Lower leg skin (tissue), 4 donors: Measurements from ENCODE around the gene RTP5. TPM values are rescaled to one million over a fixed set of nuclear protein-coding genes. Genes with fewer than 3 reads are reported as not detected.
A peak's percentile ranks its signal among the peaks of the same experiment; 100 is the strongest.

Source experiments
- DNase-seq, 2 donors: peaks; one replicate each; pipeline ENCODE4 v3.0.0-alpha.2; 2019; ENCODE audit warnings: low spot score in 2 of 2
- H3K4me3 ChIP-seq: fragments of 200-600 bp; sonication (generic); 2 replicates; pipeline ENCODE4 v1.5.1; 2017; ENCODE audit warnings: mild to moderate bottlenecking, low read depth; ENCODE audit not compliant: poor library complexity, severe bottlenecking
- POLR2A ChIP-seq, 2 donors: fragments of 450-650 bp; IDR thresholded peaks; one replicate each; pipeline ENCODE4 v1.6.1; 2016 to 2017; ENCODE audit warnings: antibody characterized with exemption in 2 of 2, mild to moderate bottlenecking in 1 of 2, moderate library complexity in 1 of 2
- WGBS, 2 donors: methylation state at CpG; one replicate each; pipeline ENCODE4 v1.1.5; 2018; 5-methylcytosine and 5-hydroxymethylcytosine counted together
- intact Hi-C: fragments of 100-400 bp; cut with DNase I; formaldehyde crosslinking; loops from one replicate; pipeline ENCODE4 v1.15.0; 2023; ENCODE audit warnings: low total_unique reads
- total RNA-seq, 4 donors: library from RNA; depleted of rRNA; stranded (reverse); fragments of >200 nt; gene quantifications; one replicate each; pipeline ENCODE4 v1.1.0, GENCODE V29; 2016
- TF ChIP-seq, protein P1 (sequence below), 3 donors: fragments of 450-650 bp; IDR thresholded peaks; one replicate each; pipeline ENCODE4 v1.5.1; 2016; ENCODE audit warnings: antibody characterized with exemption in 3 of 3, mild to moderate bottlenecking in 3 of 3, moderate library complexity in 2 of 3

RTP5 gene
- total RNA-seq, 4 donors from 2014 or later, result 0.10 to 0.23 TPM; not detected in 2

- TF ChIP-seq POLR2A (IDR thresholded peaks at IDR 0.05), result no peak
- TF ChIP-seq, protein P1, sequence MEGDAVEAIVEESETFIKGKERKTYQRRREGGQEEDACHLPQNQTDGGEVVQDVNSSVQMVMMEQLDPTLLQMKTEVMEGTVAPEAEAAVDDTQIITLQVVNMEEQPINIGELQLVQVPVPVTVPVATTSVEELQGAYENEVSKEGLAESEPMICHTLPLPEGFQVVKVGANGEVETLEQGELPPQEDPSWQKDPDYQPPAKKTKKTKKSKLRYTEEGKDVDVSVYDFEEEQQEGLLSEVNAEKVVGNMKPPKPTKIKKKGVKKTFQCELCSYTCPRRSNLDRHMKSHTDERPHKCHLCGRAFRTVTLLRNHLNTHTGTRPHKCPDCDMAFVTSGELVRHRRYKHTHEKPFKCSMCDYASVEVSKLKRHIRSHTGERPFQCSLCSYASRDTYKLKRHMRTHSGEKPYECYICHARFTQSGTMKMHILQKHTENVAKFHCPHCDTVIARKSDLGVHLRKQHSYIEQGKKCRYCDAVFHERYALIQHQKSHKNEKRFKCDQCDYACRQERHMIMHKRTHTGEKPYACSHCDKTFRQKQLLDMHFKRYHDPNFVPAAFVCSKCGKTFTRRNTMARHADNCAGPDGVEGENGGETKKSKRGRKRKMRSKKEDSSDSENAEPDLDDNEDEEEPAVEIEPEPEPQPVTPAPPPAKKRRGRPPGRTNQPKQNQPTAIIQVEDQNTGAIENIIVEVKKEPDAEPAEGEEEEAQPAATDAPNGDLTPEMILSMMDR (IDR thresholded peaks at IDR 0.05), result no peak
- DNase-seq, result peak in 1 of 2 donors; percentile 75
- no peak overlapping the region for H3K4me3 ChIP-seq
- intact Hi-C loops, result no loop called here
- 93 to 94% methylated on average over 12 of the region's 12 CpGs for WGBS, 2 donors
Measured at GRCh38 chr2:241909769-241910168, 40.2 kb downstream of the RTP5 start.

DNA sequence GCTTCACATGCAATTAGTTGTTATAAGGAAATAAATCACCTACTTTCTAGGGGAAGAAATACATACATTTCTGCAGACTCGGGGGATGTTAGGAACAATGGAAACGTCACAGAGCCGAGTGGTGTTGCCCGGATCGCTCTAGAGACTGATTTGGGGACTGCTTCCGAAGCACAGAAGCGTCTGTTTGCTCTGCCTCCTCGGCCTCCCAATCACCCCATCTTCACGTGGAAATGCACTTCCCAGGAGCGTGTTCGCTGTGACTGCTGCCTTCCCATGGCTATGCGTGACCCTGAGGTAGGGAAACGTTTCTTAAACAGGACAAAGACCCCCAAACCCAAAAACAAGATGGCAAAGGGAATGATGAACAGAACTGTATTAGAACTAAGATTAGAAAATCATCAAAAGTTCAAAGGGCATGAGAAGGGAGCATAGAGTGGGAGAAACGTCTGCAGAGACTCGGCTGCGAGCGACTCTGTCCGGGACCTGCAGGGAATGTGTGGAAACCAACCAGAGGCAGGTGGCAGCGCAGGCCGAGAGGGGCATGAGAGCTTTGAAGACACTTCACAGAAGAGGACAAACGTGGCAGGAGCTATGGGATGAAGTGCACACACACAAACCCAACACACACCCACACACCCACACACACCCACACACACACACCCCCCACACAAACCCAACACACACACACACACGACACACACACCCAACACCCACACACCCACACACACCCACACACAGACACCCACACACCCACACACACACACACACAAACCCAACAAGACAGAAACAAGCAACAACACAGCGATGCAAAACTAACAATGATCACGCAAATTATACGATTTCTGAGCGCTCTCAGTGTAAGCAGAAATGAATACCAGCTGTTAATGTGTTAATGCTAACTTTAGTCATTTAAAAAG, 41.3 kb downstream of the RTP5 start:
- intact Hi-C loops, result no loop called here
- WGBS, 2 donors, result 92% methylated on average over 26 of the region's 26 CpGs
- peak in 1 of 2 donors; percentile 42 for DNase-seq
- TF ChIP-seq, protein P1 (IDR thresholded peaks at IDR 0.05), result no peak
- TF ChIP-seq POLR2A (IDR thresholded peaks at IDR 0.05), result no peak
- no peak overlapping the region for H3K4me3 ChIP-seq

GRCh38 chr2:241911551-241911950, 42.0 kb downstream of the RTP5 start:
- intact Hi-C loops, result no loop called here
- WGBS, 2 donors, result 88 to 94% methylated on average over 10 of the region's 10 CpGs
- peak in 1 of 2 donors; percentile 60 for DNase-seq
- no peak overlapping the region for H3K4me3 ChIP-seq
- TF ChIP-seq, protein P1 (IDR thresholded peaks at IDR 0.05), result no peak
- no peak for TF ChIP-seq POLR2A (IDR thresholded peaks at IDR 0.05)

GRCh38 chr2:241912021-241912555, 42.6 kb downstream of the RTP5 start:
- peak in 1 of 2 donors; percentile 83 for DNase-seq
- TF ChIP-seq POLR2A (IDR thresholded peaks at IDR 0.05), result no peak
- TF ChIP-seq, protein P1 (IDR thresholded peaks at IDR 0.05), result no peak
- 90 to 95% methylated on average over 17 of the region's 17 CpGs for WGBS, 2 donors
- no peak overlapping the region for H3K4me3 ChIP-seq
- intact Hi-C loops, result no loop called here

- intact Hi-C loops, result no loop called here
- 96 to 98% methylated on average over 4 of the region's 4 CpGs for WGBS, 2 donors
- TF ChIP-seq, protein P1 (IDR thresholded peaks at IDR 0.05), result no peak
- TF ChIP-seq POLR2A (IDR thresholded peaks at IDR 0.05), result no peak
- no peak for DNase-seq
- H3K4me3 ChIP-seq, result no peak overlapping the region
Measured at GRCh38 chr2:241913703-241914102, 44.2 kb downstream of the RTP5 start.
